NCI-H187 (cell line): Measurements from ENCODE around the gene ING4.

Source experiments
- DNase-seq, 2 experiments: peaks; one replicate each; lab custom pipeline; 2025; lab: John Stamatoyannopoulos, UW

Gene ING4

GRCh38 chr12:6635856-6636531 is 26.9 kb downstream of the ING4 start, which contains the start of gene LPAR5:
Gene LPAR5 (minus strand): TSS chr12:6635959. CDS start chr12:6621248, 14,711 bp downstream.
- DNase-seq, result no peak

GRCh38 chr12:6635375-6635855 is 27.5 kb downstream of the ING4 start:
- DNase-seq, result no peak

GRCh38 chr12:6632026-6632983 is 30.6 kb downstream of the ING4 start:
- DNase-seq, result no peak

GRCh38 chr12:6631549-6631961 is 31.4 kb downstream of the ING4 start:
- no peak for DNase-seq

- DNase-seq, result no peak
Observed at GRCh38 chr12:6630736-6631135, 32.2 kb downstream of the ING4 start.

- no peak for DNase-seq
Observed at GRCh38 chr12:6627616-6628015, 35.3 kb downstream of the ING4 start.

- DNase-seq, result no peak
Observed at GRCh38 chr12:6626654-6627283, 36.1 kb downstream of the ING4 start.

- DNase-seq, result no peak
Observed at GRCh38 chr12:6620885-6621274, 42.0 kb downstream of the ING4 start.

- no peak for DNase-seq
Observed at GRCh38 chr12:6620137-6620884, 42.6 kb downstream of the ING4 start.

- DNase-seq, result no peak
Observed at GRCh38 chr12:6618483-6619225, 44.3 kb downstream of the ING4 start.

- DNase-seq, result no peak
Observed at GRCh38 chr12:6615802-6616201, 47.1 kb downstream of the ING4 start.

- no peak for DNase-seq
Observed at GRCh38 chr12:6614513-6615172, 48.3 kb downstream of the ING4 start.

GRCh38 chr12:6613776-6614512 is 49.0 kb downstream of the ING4 start:
- peak; percentile 92 to 93 for DNase-seq

GRCh38 chr12:6613015-6613775 is 49.7 kb downstream of the ING4 start:
- DNase-seq, result peak; percentile 89 to 93

- DNase-seq, result no peak
Observed at GRCh38 chr12:6612652-6613014, 50.3 kb downstream of the ING4 start.

GRCh38 chr12:6612247-6612646 is 50.7 kb downstream of the ING4 start:
- no peak for DNase-seq

- no peak for DNase-seq
Observed at GRCh38 chr12:6608592-6609281, 54.2 kb downstream of the ING4 start.
